Measurements from ENCODE around the gene GTF2I. TPM values are rescaled to one million over a fixed set of nuclear protein-coding genes. Genes with fewer than 3 reads are reported as not detected.
A peak's percentile ranks its signal among the peaks of the same experiment; 100 is the strongest.
"Not testable (repeated sequence)": the region's sequence is repeated elsewhere in the genome, so short reads cannot be mapped to it uniquely, and the experiment has no call there.

Gene GTF2I
- polyA plus RNA-seq, 10 donors = 110 to 215 (median 162) TPM

DNA sequence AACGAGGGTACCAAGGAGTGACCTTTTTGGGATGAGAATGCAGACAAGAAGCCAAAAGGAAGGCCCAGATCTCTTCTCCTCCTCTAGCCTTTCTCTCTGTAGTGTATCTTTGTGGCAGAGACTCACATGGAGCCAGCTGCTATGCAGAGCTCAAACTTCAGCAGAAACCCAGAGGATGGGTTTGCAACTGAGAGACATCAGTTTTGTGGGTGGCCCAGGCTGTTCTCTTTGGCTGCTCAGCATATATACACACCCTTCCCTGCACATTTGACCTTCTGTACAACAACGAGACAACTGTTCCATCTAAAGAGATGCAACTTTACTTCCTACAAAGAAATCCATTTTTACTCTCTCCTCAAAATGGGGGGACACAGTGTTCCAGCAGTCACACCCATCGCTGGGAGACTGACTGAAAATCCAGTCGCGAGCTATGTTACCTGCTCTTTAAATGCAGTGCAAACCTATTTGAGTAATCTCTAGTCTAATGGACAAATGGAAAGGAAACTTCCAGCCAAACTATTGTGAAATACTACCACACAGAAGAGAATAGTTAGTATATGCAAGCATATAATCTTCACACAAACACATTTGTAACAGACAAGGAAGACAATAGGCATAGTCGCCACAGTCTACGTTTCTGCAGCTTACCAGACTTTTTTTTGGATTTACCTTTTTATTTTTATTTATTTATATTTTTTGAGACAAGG, 51.2 kb downstream of the GTF2I start:
- DNase-seq = peak in 1 of 3 donors; percentile 10

- no peak for DNase-seq
Observed at GRCh38 chr7:74709880-74710671, 52.6 kb downstream of the GTF2I start.

- no peak for DNase-seq
Observed at GRCh38 chr7:74713567-74713966, 56.0 kb downstream of the GTF2I start.

- DNase-seq = no peak
Observed at GRCh38 chr7:74717889-74718288, 60.4 kb downstream of the GTF2I start.

DNA sequence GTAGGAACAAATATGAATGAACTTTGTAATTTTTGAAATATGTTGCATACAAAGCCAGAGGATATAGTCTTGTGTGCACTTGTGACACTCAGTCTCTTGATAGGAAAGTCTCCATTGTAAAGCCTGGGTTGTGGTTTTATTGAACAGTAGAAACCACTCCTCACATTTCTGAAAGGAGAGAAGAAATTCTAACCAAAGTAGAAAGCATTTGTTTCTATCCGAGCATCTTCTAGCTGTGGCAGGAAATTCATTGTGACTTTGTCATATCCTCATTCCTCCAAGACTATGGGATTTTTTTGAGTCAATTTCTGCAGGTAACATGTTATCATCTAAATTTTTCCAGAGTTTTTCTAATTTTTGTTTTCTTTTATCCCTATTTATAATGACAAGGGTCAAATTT, 60.8 kb downstream of the GTF2I start:
- no peak for DNase-seq

DNA sequence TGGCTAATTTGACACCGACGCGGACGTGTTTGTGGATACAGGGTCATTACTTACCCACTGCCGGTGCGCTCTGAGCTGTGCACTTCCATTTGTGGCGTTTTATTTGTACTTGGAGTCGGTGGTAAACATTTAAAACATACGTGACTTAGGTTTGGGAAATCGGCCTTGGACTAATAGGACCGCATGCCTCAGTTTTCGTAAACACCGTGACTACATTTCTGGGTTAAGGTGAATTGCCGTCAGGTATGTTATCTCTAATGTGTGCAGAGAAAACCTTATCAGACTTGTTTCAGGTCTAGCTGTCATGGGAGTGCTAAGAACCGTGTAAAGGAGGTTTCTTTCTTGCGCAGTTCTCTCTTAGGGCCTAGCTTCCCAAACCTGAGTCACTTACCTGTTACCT, 64.6 kb downstream of the GTF2I start:
- no peak for DNase-seq

DNA sequence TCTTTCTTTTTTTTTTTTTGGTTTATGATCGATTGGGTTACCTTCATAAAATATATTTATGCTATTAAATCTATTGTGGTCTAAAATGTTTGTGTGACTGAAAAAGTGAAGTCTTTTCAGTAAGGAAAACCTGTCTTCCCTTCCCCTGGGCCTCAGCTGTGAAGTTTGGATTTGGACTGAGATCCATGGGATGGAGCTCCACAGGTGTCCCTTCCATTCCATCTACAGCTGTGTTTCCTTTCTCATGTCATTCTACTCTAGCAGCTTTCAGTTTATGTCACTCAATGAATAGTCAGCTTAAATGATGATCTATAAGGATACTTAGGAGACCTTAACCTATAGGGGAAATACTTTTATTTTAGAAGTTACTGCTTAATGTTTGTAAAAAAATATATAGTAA, 68.3 kb downstream of the GTF2I start:
- DNase-seq = no peak

DNA sequence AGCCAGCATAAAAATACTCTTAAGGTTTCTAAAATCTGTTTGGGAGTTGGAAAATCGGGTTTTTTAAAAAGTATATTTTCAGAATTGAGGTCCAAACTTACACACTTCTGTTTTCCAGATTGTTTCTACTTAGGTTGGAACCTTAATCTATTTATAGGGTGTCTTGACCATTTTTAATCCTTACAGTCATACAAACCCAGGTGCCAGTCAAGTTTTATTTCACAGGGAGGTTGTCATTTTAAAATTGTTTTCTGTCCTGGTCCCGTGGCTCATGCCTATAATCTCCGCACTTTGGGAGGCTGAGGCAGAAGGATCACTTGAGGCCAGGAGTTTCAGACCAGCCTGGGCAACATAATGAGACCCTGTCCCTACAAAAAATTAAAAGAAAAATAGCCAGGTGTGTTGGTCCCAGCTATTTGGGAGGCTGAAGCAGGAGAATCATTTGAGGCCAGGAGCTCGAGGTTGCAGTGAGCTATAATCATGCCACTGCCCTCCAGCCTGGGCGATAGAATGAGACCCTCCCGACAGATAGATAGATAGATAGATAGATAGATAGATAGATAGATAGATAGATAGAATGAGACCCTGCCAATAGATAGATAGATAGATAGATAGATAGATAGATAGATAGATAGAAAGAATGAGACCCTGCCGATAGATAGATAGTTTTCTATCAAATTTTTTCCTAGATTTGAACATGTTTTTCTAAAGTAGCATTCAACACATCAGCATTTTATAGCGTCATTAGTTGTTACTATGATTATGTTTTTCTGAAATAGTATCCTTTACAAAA, 69.0 kb downstream of the GTF2I start:
- DNase-seq = no peak

DNA sequence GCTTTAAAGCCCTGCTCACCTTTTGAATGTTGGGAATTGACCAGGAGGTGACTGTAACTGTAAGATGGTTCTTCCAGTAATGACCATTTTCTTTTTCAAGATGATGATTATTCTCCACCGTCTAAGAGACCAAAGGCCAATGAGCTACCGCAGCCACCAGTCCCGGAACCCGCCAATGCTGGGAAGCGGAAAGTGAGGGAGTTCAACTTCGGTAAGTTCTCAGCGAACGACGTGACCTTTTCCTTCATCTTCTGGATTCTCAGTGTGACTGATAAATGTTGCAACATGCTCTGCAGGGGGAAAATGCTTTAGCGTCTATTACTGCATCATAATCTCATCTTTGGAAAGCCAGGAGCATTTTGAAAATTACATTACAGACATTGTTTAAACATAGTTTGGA, 71.2 kb downstream of the GTF2I start:
- DNase-seq = not testable (repeated sequence)

- DNase-seq = not testable (repeated sequence)
Observed at GRCh38 chr7:74730186-74730585, 72.7 kb downstream of the GTF2I start.

GRCh38 chr7:74739974-74740703, 82.6 kb downstream of the GTF2I start:
- not testable (repeated sequence) for DNase-seq

DNA sequence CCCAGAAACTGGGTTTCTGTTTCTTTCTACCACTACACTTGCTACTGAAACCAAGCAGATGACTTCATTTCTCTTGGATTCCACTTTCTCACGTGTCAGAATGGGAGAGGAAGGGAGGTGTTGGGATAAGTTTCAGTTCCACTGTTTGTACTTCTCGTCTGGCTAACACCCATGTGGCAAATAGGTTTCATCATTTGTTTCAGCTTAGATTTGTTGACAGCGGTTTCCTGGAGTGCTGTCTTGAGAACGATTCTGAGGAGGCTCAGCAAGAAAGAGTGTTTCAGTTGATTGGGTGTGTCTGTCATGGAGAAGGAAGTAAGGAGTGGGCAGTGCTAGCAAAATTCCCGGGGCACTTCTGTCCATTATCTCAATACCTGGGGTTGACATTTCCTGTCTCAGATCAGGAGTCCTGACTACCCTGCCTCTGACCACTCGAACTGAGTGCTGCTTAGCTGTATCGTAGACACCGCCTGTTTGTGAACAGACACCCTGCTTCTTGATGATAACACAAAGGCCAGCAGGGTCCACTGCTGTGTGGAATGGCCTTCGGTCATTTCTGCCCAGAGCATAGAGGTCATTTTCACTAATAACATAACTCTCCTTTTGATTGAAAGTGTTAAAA, 86.5 kb downstream of the GTF2I start:
- not testable (repeated sequence) for DNase-seq

GRCh38 chr7:74753921-74754482, 96.5 kb downstream of the GTF2I start:
- DNase-seq = not testable (repeated sequence)

DNA sequence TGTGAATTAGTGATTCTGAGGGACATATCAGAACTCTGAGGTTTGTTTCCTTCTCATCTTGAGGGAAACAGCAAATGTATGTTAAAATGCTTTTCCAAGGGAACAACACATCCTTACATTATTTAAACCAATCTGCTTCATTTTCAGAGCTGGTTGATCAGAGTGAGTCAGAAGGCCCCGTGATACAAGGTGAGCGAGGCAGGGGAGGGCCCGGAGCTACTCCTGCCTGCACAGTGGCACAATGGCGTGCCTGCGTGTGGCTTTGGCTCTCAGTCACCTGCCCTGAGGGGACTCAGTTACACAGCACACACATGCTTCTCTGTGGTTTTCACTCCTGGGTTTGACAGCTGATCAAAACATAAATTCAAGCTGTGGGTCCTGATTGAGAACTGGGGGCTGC, 99.2 kb downstream of the GTF2I start:
- DNase-seq = not testable (repeated sequence)

- DNase-seq = not testable (repeated sequence)
Observed at GRCh38 chr7:74758268-74758667, 100.8 kb downstream of the GTF2I start.

DNA sequence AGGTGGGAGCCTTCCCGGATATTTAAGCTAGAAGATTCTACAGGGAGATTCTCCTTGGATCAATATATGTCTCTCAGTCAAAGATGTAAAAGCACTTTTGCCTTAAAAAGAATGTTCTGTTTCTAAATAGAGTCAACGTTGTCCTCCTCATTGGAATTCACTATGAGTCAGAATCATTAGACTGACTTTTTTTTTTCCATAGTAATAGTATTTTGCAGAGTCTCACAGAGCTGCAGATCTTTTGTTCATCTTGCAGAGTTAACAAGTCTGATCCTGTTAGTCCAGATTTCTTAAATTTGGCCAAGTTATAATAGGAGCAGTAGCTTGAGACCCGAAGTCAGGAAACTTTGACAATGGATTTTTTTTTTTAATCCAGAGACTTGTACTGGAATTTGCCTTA, 101.5 kb downstream of the GTF2I start:
- DNase-seq = not testable (repeated sequence)

DNA sequence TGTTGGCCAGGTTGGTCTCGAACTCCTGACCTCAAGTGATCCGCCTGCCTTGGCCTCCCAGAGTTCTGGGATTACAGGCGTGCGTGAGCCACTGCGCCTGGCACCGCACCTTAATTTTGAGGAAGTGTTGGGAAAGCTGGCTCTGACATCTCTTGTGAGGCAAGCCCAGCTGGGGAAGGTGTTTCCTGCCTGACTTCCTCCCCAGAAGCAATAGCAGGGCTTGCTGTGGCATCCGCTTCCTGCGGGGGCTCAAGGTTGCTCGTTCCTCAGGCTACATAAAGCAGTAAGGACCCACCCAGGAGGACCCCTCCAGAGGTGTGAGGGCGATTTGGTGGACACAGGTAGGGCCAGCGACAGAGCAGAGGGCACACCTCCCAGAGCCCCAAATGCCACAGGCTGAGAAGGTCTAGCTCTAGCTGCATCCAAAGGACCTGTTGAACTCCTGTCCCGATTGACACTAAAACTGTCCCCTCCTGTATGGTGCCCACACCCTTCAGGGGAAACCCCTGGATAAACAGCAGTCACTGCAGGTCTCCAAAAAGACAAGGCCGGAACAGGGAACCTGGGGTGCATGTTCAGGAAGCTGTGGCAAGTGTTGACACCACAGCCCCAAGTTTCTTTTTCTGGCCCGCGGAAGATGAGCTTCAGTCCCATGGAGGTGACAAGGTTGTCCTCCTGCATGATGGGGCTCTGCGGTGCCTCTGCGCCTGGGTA, 107.8 kb downstream of the GTF2I start:
- not testable (repeated sequence) for DNase-seq

DNA sequence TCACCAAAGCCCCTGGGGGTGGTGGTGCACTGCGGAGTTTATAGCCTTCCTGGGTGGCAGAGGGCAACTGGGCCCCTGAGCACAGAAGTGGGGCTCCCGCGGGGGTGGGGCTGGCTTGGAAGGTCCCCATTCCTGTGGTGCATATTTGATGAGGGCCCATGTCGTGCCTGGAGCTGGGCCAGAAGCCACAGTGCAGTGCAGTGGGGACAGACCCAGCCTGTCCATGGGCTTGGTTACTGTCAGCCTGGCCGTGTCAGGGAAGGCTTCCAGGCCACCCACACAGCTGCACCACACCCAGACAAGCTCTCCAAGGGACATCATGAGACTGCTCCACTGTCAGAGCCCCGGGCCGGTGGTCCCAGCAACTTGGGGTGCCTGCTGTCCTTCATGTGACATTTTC, 109.0 kb downstream of the GTF2I start:
- DNase-seq = not testable (repeated sequence)

GRCh38 chr7:74766991-74767390, 109.5 kb downstream of the GTF2I start:
- DNase-seq = not testable (repeated sequence)

DNA sequence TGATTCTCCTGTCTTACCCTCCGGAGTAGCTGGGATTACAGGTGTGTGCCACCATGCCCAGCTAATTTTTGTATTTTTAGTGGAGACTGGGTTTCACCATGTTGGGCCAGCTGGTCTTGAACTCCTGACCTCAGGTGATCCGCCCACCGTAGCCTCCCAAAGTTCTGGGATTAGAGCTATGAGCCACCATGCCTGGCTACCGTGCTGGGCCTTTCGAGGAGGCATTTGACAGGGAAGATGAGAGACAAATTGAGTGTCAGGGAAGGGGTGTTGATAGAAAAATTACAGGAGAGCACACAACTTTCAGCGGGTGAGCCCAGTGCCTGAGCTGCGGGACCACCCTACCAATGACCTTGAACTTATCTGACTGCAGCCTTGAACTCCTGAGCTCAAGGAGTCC, 112.5 kb downstream of the GTF2I start:
- DNase-seq = not testable (repeated sequence)

All from muscle of back (tissue), 11 donors.